OCI-LY1 (cell line): Measurements from ENCODE around the gene PAQR8.

Experiments used
- CTCF ChIP-seq: fragments of 200-600 bp; sonication (generic), shearing (Covaris generic); IDR thresholded peaks from 2 replicates; pipeline ENCODE4 v1.5.1; 2017; ENCODE audit warnings: mild to moderate bottlenecking, antibody characterized with exemption, low read length, moderate library complexity, mixed read lengths
- EZH2 ChIP-seq: fragments of 200-600 bp; sonication (generic), shearing (Covaris generic); IDR thresholded peaks from 2 replicates; pipeline ENCODE4 v1.8.0; 2017; ENCODE audit warnings: borderline replicate concordance, mixed run types, mild to moderate bottlenecking, antibody characterized with exemption, low read length, moderate library complexity, mixed read lengths

- no peak for TF ChIP-seq CTCF
- TF ChIP-seq EZH2, result no peak
These were observed 56.7 kb downstream of the PAQR8 start for GRCh38 chr6:52418606-52419005.
